Tibial nerve (tissue), 3 donors: ENCODE measurements around the gene CLCF1.

Experiments
- POLR2A ChIP-seq, 2 donors: fragments of 450-650 bp; IDR thresholded peaks; one replicate each; pipeline ENCODE4 v1.6.1; 2017; ENCODE audit warnings: antibody characterized with exemption in 2 of 2, mild to moderate bottlenecking in 2 of 2, moderate library complexity in 2 of 2
- TF ChIP-seq, protein P1 (sequence below), 5 experiments: fragments of 200-600 bp in 3 of 5; fragments of 450-650 bp in 2 of 5; sonication (generic) in 3 of 5; IDR thresholded peaks; one replicate each; pipeline ENCODE4 v1.5.1; 2016 to 2019; ENCODE audit warnings: antibody characterized with exemption in 5 of 5, mild to moderate bottlenecking in 3 of 5, moderate library complexity in 2 of 5

DNA sequence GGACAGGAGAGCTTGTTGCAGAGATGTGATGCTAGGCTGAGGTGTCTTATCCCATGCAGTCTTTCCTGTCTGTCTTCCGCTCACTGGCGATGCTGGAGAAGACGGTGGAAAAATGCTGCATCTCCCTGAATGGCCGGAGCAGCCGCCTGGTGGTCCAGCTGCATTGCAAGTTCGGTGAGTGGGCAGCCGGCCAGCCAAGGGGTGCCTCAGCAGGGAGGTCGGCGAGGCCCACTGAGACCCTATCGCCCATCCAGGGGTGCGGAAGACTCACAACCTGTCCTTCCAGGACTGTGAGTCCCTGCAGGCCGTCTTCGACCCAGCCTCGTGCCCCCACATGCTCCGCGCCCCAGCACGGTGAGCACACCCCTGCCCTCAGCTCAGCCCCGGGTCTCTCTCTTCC, 20.0 kb upstream of the CLCF1 start:
- TF ChIP-seq, protein P1, sequence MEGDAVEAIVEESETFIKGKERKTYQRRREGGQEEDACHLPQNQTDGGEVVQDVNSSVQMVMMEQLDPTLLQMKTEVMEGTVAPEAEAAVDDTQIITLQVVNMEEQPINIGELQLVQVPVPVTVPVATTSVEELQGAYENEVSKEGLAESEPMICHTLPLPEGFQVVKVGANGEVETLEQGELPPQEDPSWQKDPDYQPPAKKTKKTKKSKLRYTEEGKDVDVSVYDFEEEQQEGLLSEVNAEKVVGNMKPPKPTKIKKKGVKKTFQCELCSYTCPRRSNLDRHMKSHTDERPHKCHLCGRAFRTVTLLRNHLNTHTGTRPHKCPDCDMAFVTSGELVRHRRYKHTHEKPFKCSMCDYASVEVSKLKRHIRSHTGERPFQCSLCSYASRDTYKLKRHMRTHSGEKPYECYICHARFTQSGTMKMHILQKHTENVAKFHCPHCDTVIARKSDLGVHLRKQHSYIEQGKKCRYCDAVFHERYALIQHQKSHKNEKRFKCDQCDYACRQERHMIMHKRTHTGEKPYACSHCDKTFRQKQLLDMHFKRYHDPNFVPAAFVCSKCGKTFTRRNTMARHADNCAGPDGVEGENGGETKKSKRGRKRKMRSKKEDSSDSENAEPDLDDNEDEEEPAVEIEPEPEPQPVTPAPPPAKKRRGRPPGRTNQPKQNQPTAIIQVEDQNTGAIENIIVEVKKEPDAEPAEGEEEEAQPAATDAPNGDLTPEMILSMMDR (IDR thresholded peaks at IDR 0.05), result no peak
- TF ChIP-seq POLR2A (IDR thresholded peaks at IDR 0.05), result no peak
